Activated T-cell treated with anti-CD3 and anti-CD28 coated beads, Interleukin-2, amount 50 U/mL, for 24 hours (primary cell): ENCODE measurements around the gene SLC35F5.
"Not testable (repeated sequence)": the region's sequence is repeated elsewhere in the genome, so short reads cannot be mapped to it uniquely, and the experiment has no call there.

Source experiments
- DNase-seq: peaks from one replicate; pipeline ENCODE4 v3.0.0-alpha.2; 2020
- H3K27ac Mint-ChIP-seq: 2 replicates; pipeline ENCODE4 v1.8.0; 2020; ENCODE audit warnings: mild to moderate bottlenecking, mixed read lengths
- H3K27me3 Mint-ChIP-seq: 2 replicates; pipeline ENCODE4 v1.8.0; 2020; ENCODE audit warnings: mixed read lengths
- H3K36me3 Mint-ChIP-seq: 2 replicates; pipeline ENCODE4 v1.8.0; 2020; ENCODE audit warnings: low read depth, mixed read lengths
- H3K4me1 Mint-ChIP-seq: 2 replicates; pipeline ENCODE4 v1.8.0; 2020; ENCODE audit warnings: low read depth, mixed read lengths
- H3K4me3 Mint-ChIP-seq: 2 replicates; pipeline ENCODE4 v1.8.0; 2020; ENCODE audit warnings: mild to moderate bottlenecking, moderate library complexity, mixed read lengths
- H3K9me3 Mint-ChIP-seq: 2 replicates; pipeline ENCODE4 v1.8.0; 2020; ENCODE audit warnings: mixed read lengths

SLC35F5 gene, protein sequence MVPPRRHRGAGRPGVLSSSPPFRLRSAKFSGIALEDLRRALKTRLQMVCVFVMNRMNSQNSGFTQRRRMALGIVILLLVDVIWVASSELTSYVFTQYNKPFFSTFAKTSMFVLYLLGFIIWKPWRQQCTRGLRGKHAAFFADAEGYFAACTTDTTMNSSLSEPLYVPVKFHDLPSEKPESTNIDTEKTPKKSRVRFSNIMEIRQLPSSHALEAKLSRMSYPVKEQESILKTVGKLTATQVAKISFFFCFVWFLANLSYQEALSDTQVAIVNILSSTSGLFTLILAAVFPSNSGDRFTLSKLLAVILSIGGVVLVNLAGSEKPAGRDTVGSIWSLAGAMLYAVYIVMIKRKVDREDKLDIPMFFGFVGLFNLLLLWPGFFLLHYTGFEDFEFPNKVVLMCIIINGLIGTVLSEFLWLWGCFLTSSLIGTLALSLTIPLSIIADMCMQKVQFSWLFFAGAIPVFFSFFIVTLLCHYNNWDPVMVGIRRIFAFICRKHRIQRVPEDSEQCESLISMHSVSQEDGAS

GRCh38 chr2:113756355-113757137 lies at the start of gene SLC35F5:
Gene SLC35F5, minus strand, starts transcription at chr2:113756642. Its CDS starts 233 bp downstream, at chr2:113756409.
- Mint-ChIP-seq H3K27me3 (no peaks in the 10 kb centered on the region), H3K9me3 (no peaks in the 10 kb centered on the region), H3K27ac (peak within 1 kb of the TSS; percentile 99), H3K36me3 (peaks cover 32% of the 10 kb centered on the region), H3K4me1 (peaks cover 28% of the 10 kb centered on the region), H3K4me3 (peak within 1 kb of the TSS; percentile 91)
- DNase-seq, result peak; percentile 97

GRCh38 chr2:113799375-113799774 lies 42.9 kb upstream of the SLC35F5 start:
- H3K4me3 Mint-ChIP-seq, result no peak overlapping the region
- no peaks in the 10 kb centered on the region for H3K9me3 Mint-ChIP-seq
- no peaks in the 10 kb centered on the region for H3K27me3 Mint-ChIP-seq
- H3K36me3 Mint-ChIP-seq, result no peaks in the 10 kb centered on the region
- H3K4me1 Mint-ChIP-seq, result peaks cover 16% of the 10 kb centered on the region
- DNase-seq, result no peak
- H3K27ac Mint-ChIP-seq, result no peak overlapping the region

- Mint-ChIP-seq H3K36me3 (no peaks in the 10 kb centered on the region), H3K4me1 (peaks cover 25% of the 10 kb centered on the region), H3K27ac (no peak overlapping the region), H3K4me3 (no peak overlapping the region), H3K9me3 (no peaks in the 10 kb centered on the region), H3K27me3 (no peaks in the 10 kb centered on the region)
- DNase-seq, result no peak
Measured at GRCh38 chr2:113797237-113797636, 40.8 kb upstream of the SLC35F5 start.

- Mint-ChIP-seq H3K4me1 (peaks cover 30% of the 10 kb centered on the region), H3K36me3 (no peaks in the 10 kb centered on the region), H3K9me3 (no peaks in the 10 kb centered on the region), H3K27ac (no peak overlapping the region), H3K27me3 (no peaks in the 10 kb centered on the region), H3K4me3 (no peak overlapping the region)
- no peak for DNase-seq
Measured at GRCh38 chr2:113796592-113797175, 40.2 kb upstream of the SLC35F5 start.

DNA sequence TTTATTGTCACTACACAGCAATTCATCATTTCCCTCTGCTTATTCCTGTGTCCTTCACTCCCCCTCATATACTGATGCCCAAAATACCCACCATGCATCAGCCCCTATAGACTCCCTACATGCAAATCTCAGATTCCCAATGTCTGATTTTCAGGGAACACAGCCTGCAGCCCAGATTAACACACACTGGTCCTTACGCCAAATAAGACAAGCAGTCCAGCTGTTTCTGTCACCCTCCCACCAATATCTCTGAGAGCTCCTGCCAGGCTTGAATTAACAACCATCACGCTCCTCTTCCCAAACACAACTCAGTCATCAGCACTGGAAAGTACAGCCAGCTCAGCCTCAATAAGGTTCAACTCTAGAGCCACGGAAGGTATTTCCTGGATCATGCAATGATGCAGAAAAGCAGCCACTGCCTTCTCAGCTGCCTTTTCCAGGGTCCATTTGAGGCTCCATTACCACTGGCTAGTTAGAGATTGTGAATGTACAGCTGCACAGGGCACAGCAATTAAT lies 39.0 kb upstream of the SLC35F5 start:
- Mint-ChIP-seq H3K4me3 (no peak overlapping the region), H3K36me3 (no peaks in the 10 kb centered on the region), H3K4me1 (peaks cover 38% of the 10 kb centered on the region), H3K27ac (no peak overlapping the region), H3K27me3 (no peaks in the 10 kb centered on the region), H3K9me3 (no peaks in the 10 kb centered on the region)
- no peak for DNase-seq

- Mint-ChIP-seq H3K27ac (peak overlapping the region; percentile 94), H3K4me3 (peak overlapping the region; percentile 28), H3K27me3 (no peaks in the 10 kb centered on the region), H3K36me3 (no peaks in the 10 kb centered on the region), H3K4me1 (peaks cover 34% of the 10 kb centered on the region), H3K9me3 (no peaks in the 10 kb centered on the region)
- DNase-seq, result no peak
Measured at GRCh38 chr2:113791697-113792590, 35.5 kb upstream of the SLC35F5 start.

DNA sequence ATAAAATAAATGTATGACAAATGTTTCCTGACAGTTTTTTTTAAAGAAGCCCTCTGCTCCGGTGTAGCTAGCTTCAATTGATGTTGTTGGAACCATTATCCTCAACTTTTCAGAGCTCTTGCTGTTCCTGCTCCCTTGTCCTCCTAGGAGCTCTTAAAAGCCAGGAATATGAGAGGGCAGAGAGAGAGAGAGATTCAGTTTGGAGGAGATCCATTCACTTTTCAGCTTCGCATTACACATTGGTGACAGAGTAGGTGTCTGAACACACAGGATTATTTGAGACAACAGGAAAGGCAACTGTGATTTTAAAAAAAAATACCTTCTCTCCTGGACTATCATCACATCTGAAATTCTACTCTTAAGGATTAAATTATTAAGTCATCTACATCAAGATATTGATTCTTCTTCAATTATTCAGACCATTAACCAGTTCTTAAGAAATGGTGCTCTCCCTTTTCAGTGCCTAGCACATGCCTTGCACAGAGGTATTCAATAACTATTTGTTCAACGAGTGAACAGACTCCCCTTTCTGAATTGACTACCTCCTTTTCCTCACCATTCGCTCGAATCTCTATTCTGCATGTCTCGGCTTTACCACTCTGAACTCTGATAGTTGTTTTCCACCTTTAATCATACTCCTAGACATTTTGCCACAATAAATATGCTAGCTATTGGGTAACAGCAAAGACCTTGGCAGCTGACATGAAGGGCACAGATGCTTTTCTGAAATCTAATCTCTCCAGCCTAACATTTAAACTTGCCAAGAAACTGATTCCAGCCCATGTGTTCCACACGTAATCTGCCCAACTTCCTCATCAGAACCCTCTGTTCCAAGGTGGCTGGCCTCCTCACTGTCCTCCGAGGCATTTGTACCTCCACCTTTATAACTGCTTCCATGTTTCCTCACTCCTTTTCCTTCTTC lies 28.6 kb upstream of the SLC35F5 start:
- Mint-ChIP-seq H3K27me3 (no peaks in the 10 kb centered on the region), H3K4me1 (peaks cover 4% of the 10 kb centered on the region), H3K27ac (no peak overlapping the region), H3K36me3 (no peaks in the 10 kb centered on the region), H3K9me3 (no peaks in the 10 kb centered on the region), H3K4me3 (no peak overlapping the region)
- no peak for DNase-seq

DNA sequence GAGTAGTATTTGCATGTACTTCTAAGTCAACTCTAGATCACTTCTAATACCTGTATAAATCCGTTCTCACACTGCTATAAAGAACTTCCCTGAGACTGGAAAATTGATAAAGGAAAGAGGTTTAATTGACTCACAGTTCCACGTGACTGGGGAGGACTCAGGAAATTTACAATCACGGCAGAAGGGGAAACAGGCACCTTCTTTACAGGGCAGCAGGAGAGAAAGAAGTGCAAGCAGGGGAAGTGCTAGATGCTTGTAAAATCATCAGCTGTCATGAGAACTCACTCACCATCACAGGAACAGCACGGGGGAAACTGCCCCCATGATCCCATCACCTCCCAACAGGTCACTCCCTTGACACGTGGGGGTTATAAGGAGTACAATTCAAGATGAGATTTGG lies 24.0 kb upstream of the SLC35F5 start:
- H3K4me3 Mint-ChIP-seq, result no peak overlapping the region
- no peaks in the 10 kb centered on the region for H3K27me3 Mint-ChIP-seq
- H3K27ac Mint-ChIP-seq, result no peak overlapping the region
- peaks cover 5% of the 10 kb centered on the region for H3K4me1 Mint-ChIP-seq
- no peak for DNase-seq
- no peaks in the 10 kb centered on the region for H3K9me3 Mint-ChIP-seq
- H3K36me3 Mint-ChIP-seq, result no peaks in the 10 kb centered on the region

GRCh38 chr2:113777371-113777770 lies 20.9 kb upstream of the SLC35F5 start:
- no peak for DNase-seq
- no peak overlapping the region for H3K4me3 Mint-ChIP-seq
- H3K27me3 Mint-ChIP-seq, result no peaks in the 10 kb centered on the region
- H3K9me3 Mint-ChIP-seq, result no peaks in the 10 kb centered on the region
- H3K27ac Mint-ChIP-seq, result no peak overlapping the region
- no peaks in the 10 kb centered on the region for H3K36me3 Mint-ChIP-seq
- H3K4me1 Mint-ChIP-seq, result peaks cover 5% of the 10 kb centered on the region

DNA sequence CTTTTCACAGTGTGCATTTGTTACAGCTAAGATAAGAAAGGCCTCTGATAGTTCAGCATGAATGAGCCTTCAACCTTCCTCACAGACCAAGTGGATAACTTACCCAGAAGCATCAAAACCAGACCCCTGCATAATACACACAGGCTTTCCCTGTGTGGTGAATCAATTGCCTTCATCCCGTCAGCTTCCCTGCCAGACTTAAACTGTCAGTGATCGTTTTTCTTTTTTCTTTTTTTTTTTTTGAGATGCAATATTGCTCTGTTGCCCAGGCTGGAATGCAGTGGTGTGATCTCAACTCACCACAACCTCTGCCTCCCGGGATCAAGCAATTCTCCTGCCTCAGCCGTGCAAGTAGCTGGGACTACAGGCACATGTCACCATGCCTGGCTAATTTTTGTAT lies 20.5 kb upstream of the SLC35F5 start:
- no peaks in the 10 kb centered on the region for H3K27me3 Mint-ChIP-seq
- no peaks in the 10 kb centered on the region for H3K9me3 Mint-ChIP-seq
- H3K4me3 Mint-ChIP-seq, result no peak overlapping the region
- no peak overlapping the region for H3K27ac Mint-ChIP-seq
- peaks cover 5% of the 10 kb centered on the region for H3K4me1 Mint-ChIP-seq
- DNase-seq, result no peak
- H3K36me3 Mint-ChIP-seq, result no peaks in the 10 kb centered on the region

- DNase-seq, H3K27me3 Mint-ChIP-seq, H3K36me3 Mint-ChIP-seq, H3K9me3 Mint-ChIP-seq, H3K4me3 Mint-ChIP-seq, H3K4me1 Mint-ChIP-seq, H3K27ac Mint-ChIP-seq: not testable (repeated sequence)
Measured at GRCh38 chr2:113774616-113775015, 18.2 kb upstream of the SLC35F5 start.

DNA sequence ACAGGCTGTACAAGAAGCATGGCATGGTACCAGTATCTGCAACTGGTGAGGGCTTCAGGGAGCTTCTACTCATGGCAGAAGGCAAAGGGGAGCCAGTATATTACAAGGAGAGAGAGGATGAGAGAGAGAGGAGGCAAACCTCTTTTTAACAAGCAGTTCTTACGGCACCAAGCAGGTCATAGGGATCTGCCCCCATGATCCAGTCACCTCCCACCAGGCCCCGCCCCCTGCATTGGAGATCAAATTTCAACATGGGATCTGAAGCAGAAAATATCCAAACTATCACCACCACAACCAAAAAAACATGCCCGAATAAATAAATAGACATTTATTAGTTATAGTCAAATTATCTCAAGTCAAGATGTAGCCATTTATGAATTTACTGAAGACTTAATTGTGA lies 14.5 kb upstream of the SLC35F5 start:
- no peak overlapping the region for H3K27ac Mint-ChIP-seq
- H3K4me3 Mint-ChIP-seq, result no peak overlapping the region
- no peak for DNase-seq
- H3K4me1 Mint-ChIP-seq, result no peaks in the 10 kb centered on the region
- H3K27me3 Mint-ChIP-seq, result no peaks in the 10 kb centered on the region
- no peaks in the 10 kb centered on the region for H3K9me3 Mint-ChIP-seq
- H3K36me3 Mint-ChIP-seq, result no peaks in the 10 kb centered on the region

DNA sequence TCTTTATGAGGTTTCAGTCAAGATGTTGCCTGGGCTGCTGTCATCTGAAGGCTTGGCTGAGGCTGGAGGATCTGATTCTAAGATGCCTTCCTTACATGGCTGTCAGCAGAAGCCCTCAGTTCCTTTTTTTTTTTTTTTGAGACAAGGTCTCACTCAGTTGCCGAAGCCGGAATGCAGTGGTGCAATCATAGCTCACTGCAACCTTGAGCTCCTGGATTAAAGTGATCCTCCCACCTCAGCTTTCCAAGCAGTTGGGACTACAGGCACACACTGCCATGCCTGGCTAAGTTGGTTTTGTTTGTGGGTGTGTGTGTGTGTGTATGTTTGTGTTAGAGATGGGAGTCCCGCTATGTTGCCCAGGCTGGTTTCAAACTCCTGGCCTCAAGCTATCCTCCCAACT lies 13.1 kb upstream of the SLC35F5 start:
- DNase-seq, result no peak
- H3K4me1 Mint-ChIP-seq, result no peaks in the 10 kb centered on the region

More for the DNA sequence above, 13.1 kb upstream of the SLC35F5 start:
- Mint-ChIP-seq H3K27me3 (no peaks in the 10 kb centered on the region), H3K4me3 (no peak overlapping the region), H3K27ac (no peak overlapping the region), H3K36me3 (no peaks in the 10 kb centered on the region), H3K9me3 (peaks cover 5% of the 10 kb centered on the region)
